Myocyte (in vitro differentiated cells): Measurements from ENCODE around the gene LEO1. TPM values are rescaled to one million over a fixed set of nuclear protein-coding genes. Genes with fewer than 3 reads are reported as not detected.

ENCODE experiments used
- DNase-seq: peaks from one replicate; pipeline ENCODE4 v3.0.0-alpha.2; 2012; ENCODE audit warnings: low read depth
- polyA plus RNA-seq: library from polyadenylated mRNA; unstranded; fragments of >200 nt; gene quantifications from one replicate; pipeline ENCODE4 v1.2.1, GENCODE V29; 2012; ENCODE audit warnings: missing spikeins
- total RNA-seq: library from RNA; depleted of rRNA; stranded (reverse); fragments of >200 nt; gene quantifications from 2 replicates; pipeline ENCODE4 v1.2.3, GENCODE V29; 2014

The LEO1 gene
- total RNA-seq: 26.6 and 35.0 TPM in 2 replicates
- 11.3 TPM for polyA plus RNA-seq

DNA sequence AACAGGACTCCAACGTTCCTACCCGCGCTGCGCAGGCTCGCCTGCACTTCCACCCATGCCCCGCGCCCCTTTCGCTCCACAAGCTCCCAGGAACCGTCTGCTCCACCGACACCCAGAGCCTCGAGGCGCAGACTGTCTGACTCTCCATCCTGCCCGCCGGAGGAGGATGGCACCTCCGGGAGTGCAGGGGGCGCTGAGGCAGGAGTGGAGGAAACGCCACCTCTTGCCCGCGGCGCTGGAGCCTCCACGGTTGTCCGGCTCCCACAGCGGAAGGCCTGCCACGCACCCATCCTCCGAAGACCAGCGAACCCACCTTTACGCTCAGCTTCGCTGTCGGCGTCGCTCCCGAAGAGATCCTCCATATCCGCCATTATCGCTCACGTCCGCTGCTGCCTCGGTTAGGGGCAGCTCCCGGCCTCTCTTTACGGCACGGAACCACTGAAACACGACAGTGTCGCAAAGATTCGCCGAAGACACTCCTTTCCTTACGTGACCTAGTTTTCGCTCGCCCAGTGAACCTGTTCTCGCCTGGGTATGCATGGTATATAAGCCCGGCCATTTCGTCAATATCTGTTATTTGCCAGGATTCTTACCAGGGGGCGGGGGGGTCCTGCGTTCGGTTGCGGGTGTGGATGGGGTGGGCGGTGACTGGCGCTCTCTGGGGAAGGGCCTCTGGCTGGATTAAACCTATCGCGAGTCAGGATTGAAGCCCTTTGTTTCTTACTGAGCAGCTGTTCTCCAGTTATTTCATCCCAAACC is at the start of gene LEO1:
Gene LEO1, minus strand, starts transcription at position 404 of the 759 bp plus-strand sequence. Its CDS starts 33 bp downstream, at position 371.
- DNase-seq: peak; percentile 98

DNA sequence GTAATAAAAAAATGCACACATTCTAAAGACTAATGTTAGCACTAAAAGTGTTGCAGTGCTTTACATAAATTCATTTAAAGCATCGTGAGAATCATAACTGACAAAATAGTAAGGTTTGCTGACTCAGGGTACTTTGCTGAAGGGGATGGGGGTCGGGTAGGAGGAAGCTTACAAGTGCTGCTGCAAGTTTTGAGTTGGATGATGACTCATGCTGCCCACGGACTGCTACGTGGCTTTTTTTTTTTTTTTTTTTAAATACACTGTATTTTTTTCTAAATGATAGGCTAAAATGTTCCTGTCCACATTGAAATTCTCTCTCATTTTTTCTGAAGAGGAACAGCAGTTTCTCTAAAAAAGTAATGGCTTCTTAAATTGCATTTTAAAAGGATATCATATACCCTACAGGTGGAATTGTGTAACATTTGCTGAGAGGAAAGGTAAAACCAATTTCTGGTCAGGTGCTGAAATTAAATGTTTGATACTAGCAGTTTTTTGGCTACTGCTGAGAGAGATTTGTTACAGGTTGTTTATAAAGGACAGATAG is 49.6 kb upstream of the LEO1 start:
- DNase-seq: peak; percentile 77

- DNase-seq: peak; percentile 34
Observed at GRCh38 chr15:52020221-52021085, 48.9 kb upstream of the LEO1 start.

DNA sequence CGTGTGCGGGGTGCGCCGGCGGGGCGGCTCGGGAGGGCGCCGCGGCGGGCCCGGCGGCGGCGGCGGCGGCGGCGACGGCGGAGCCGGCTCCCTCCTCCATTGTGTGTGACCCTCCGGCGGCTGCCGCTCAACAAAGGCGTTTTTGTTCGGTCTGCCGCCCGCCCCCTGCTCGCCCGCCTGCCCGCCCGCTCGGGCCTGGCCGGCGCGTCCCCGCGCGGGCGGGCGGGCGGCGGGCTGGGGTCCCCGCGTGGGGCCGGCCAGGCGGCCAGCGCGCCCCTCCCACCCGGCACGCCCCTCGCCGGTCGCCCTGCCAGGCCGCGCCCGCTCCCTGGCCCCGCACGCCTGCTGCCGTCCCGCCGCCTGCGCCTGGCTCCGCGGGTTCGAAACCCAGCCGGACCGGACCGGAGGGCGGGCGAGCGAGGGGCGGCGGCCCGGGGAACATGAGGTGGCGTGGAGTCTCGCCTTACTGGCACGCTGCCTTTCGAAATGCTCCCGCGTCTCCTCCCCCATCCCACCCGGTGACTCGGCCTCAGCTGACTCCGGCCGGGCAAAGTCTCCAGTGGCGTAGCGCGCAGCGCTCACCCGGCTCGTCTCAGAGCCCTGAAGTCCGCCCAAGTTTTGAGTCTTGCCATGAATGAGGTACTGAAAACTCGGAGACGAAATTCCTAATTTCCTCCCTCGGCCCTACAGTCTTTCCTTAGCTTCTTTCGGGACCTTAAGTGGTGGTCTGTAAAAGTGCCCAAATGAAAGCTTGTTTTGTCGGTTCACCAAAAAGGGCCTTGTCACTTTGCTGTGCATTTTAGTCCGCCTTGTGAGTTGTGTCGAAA is 48.0 kb upstream of the LEO1 start:
- DNase-seq: peak; percentile 91

DNA sequence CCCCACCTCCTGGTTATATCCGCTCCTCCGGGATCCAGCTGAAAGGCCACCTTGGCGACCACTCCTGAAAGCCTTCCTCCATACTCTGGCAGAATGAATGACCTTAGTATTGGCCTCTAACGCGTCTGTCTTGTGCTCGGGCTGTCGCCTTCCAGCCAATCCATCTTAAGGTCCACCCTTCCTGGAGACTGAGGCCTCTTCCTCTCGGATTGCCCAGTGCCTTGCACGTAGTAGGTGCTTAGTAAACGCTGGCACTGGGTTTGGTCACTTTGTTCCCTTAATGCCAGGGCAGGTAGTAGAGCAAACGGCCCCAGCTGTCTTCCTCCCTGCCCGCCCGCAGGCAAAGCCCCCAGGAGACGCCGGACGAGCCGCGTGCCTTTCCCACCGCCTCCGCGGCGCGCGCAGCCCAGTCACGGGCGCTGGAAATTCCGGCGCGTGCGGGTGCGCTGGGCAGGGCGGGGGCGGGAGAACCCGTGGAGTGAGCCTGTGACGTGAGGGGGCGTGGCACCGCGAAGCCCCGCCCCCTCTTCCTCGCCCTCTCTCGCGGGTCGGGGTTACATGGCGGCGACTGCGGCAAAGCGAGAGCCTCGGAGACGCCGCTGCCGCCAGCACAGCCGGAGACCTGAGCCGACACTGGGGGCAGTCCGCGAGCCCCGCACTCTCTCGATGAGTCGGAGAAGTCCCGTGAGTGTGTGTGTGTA is 47.3 kb upstream of the LEO1 start, which contains the start of gene MAPK6:
Gene MAPK6, plus strand, starts transcription at position 527 of the 701 bp plus-strand sequence. CDS start 27,242 bp downstream, outside the sequence.
- peak; percentile 95 for DNase-seq

DNA sequence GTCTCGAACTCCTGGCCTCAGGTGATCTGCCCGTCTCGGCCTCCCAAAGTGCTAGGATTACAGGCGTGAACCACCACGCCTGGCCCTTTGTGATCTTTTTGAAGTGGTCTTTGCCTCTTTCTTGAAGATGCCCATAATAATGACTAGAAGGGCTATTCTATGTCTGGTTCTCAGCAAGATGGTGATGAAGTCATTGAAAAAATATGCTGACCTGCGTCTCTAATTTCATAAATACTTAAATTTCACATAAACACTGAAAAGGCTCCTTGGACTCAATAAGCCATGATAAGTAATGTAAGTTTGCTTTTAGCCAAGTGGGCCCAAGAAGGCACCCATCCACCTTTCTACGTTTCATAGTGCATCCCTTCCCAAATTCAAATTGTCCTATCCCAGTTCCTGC is 46.7 kb upstream of the LEO1 start:
- no peak for DNase-seq

DNA sequence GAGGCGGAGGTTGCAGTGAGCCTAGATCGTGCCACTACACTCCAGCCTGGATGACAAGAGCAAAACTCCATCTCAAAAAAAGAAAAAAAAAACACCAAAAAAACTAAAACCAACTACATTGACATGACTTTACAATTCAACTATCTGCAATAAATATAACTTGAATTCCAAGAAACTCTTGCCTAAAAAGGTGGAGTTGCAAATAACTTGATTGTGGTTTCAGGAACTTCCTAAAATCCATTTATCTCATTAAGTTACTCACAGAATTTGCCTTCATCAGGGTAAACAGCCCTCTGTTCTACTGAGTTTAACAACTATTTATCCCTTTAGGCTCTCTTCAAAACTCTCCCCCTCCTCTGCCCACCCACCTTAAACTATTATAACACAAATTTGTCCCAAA is 44.7 kb upstream of the LEO1 start:
- no peak for DNase-seq

DNA sequence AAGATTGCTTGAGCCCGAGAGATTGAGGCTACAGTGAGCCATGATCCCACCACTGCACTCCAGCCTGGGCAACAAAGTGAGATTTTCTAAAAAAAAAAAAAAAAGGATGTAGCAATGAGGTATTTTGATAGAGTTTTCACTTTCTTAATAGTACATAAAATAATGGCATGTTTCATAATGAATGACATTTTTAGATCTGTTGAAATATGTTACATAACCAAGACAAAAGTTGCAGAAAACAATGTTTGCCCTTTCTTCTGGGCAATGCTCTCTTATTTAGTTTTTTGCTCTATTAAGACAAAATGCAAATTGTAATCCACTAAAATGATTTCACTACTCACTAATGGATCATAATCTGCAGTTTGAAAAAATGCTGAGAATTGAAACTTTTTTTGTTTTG is 43.0 kb upstream of the LEO1 start:
- no peak for DNase-seq

- DNase-seq: no peak
Observed at GRCh38 chr15:52013151-52013791, 41.7 kb upstream of the LEO1 start.

GRCh38 chr15:52012210-52012609 is 40.6 kb upstream of the LEO1 start:
- DNase-seq: no peak

- DNase-seq: peak; percentile 58
Observed at GRCh38 chr15:52011711-52012144, 40.1 kb upstream of the LEO1 start.

GRCh38 chr15:52010633-52011595 is 39.3 kb upstream of the LEO1 start:
- DNase-seq: peak; percentile 61

DNA sequence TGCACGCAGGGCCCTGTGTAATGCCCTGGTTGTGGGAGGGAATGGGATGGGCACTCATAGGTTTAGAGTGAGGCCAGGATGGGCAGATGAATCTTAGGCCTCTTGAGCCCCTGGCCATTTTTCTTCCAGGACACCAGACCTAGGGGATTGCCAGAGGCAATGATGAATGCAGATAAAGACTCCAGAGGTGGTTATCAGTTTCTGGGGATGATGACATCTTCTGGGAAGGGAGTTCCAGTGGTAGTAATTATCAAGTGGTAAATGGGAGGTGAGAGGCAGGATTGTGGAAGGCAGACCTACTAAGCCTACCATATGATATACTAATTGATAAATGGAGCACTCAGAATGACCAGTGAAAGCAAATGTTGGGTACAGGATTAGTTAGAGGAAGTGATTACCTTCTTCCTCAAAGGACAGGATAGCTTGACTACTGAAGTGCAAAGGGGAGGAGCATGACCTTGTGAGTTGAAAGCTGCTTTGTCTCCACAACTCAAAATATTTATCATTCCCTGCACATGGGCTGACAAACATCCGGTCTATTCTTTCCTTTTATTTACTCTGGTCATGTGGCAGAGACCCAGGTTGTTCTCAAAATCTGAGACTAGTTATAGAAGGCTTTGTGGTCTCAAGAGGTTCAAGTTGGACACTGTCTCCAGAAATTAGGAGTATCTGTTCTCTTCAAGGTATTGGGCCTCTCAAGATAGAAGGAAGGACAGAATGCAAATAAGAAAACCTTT is 37.3 kb upstream of the LEO1 start:
- DNase-seq: no peak

- no peak for DNase-seq
Observed at GRCh38 chr15:52008359-52008697, 36.8 kb upstream of the LEO1 start.

GRCh38 chr15:52006702-52007340 is 35.2 kb upstream of the LEO1 start:
- no peak for DNase-seq

DNA sequence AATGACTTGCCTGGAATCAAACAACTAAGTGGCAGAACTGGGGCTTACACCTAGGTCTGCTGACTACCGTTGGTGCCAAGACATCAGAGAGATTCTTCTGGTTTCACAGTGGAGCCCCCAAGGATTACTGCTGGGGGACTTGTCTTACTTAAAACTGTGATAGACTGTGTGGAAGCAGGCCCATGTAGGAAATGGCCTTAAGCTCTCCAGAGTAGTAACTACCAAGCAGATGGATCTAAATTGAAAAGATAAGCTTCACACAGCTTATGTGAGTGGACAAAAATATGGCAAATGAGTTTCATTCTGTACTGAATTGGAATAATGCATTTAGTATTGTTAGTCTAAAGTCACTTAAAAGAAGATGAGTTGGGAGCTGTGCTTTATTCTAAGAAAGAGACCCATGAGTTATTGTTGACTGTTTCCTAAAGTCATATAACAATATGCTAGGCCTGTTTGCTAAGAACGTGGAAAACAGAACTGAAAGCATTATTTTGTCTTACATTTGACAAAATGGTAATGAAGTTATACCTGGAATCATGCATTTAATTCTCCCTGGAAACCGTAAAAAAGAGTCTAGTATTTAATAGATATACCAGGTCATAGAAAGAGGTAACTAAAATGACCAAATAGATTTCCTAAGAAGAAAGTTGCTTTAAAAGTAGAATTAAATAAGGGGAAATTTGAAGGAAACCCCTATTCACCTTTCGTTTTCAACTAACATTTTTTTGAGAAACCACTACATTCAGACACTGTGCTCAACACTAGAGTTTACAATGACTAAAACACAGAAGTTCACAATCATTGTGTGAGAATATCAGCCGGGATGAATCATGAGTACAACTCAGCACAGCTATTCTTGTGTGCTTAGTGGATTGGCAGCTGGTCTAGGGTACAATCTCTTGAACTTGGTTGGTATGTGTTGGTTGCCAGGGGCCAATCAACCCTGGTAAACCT is 34.4 kb upstream of the LEO1 start:
- peak; percentile 64 for DNase-seq
